GM23248 (cell line): ENCODE data around the gene SPOCK3. TPM values are rescaled to one million over a fixed set of nuclear protein-coding genes. Genes with fewer than 3 reads are reported as not detected.

Experiments used
- DNase-seq: peaks from one replicate; pipeline ENCODE4 v3.0.0-alpha.2; 2015
- H2AFZ ChIP-seq: fragments of 200-600 bp; sonication (generic); 2 replicates; pipeline ENCODE4 v1.6.1; 2016; ENCODE audit warnings: antibody characterized with exemption
- H3F3A ChIP-seq: fragments of 200-600 bp; sonication (generic); 2 replicates; pipeline ENCODE4 v1.6.1; 2016; ENCODE audit warnings: mild to moderate bottlenecking, antibody characterized with exemption, mixed run types; ENCODE audit not compliant: insufficient read depth
- H3K27ac ChIP-seq: fragments of 200-600 bp; sonication (generic); 2 replicates; pipeline ENCODE4 v1.5.1; 2016; ENCODE audit warnings: mild to moderate bottlenecking
- H3K27me3 ChIP-seq: fragments of 200-600 bp; sonication (generic); replicated peaks from 2 replicates; pipeline ENCODE4 v1.6.1; 2016; ENCODE audit warnings: mild to moderate bottlenecking; ENCODE audit not compliant: insufficient read depth
- H3K36me3 ChIP-seq: fragments of 200-600 bp; sonication (generic); 2 replicates; pipeline ENCODE4 v1.6.1; 2016; ENCODE audit warnings: low read depth, mild to moderate bottlenecking
- H3K4me1 ChIP-seq: fragments of 200-600 bp; sonication (generic); 2 replicates; pipeline ENCODE4 v1.6.1; 2016; ENCODE audit warnings: mild to moderate bottlenecking; ENCODE audit not compliant: insufficient read depth
- H3K4me2 ChIP-seq: fragments of 200-600 bp; sonication (generic); one replicate; pipeline ENCODE4 v1.6.1; 2016; ENCODE audit warnings: mild to moderate bottlenecking; ENCODE audit not compliant: unreplicated experiment
- H3K4me3 ChIP-seq: fragments of 200-600 bp; sonication (generic); 2 replicates; pipeline ENCODE4 v1.5.1; 2016; ENCODE audit warnings: mild to moderate bottlenecking
- H3K79me2 ChIP-seq: fragments of 200-600 bp; sonication (generic); 2 replicates; pipeline ENCODE4 v1.6.1; 2016; ENCODE audit warnings: mild to moderate bottlenecking; ENCODE audit not compliant: insufficient read depth
- H3K9ac ChIP-seq: fragments of 200-600 bp; sonication (generic); 2 replicates; pipeline ENCODE4 v1.6.1; 2016; ENCODE audit warnings: mild to moderate bottlenecking
- H3K9me2 ChIP-seq: fragments of 200-600 bp; sonication (generic); 2 replicates; pipeline ENCODE4 v1.6.1; 2016; ENCODE audit warnings: mixed run types, mild to moderate bottlenecking, moderate library complexity; ENCODE audit not compliant: insufficient read depth
- H3K9me3 ChIP-seq: fragments of 200-600 bp; sonication (generic); one replicate; pipeline ENCODE4 v1.6.1; 2017; ENCODE audit warnings: low read depth
- H4K20me1 ChIP-seq: fragments of 200-600 bp; sonication (generic); 2 replicates; pipeline ENCODE4 v1.6.0; 2016; ENCODE audit not compliant: insufficient read depth
- EZH2 ChIP-seq: fragments of 200-600 bp; sonication (generic); IDR thresholded peaks from 2 replicates; pipeline ENCODE4 v1.6.1; 2018; ENCODE audit warnings: antibody characterized with exemption, mild to moderate bottlenecking; ENCODE audit not compliant: insufficient read depth, poor library complexity, severe bottlenecking
- EZH2phosphoT487 ChIP-seq: fragments of 200-600 bp; sonication (generic); IDR thresholded peaks from 2 replicates; pipeline ENCODE4 v1.6.1; 2018; ENCODE audit warnings: antibody characterized with exemption, moderate library complexity, mild to moderate bottlenecking, low read depth; ENCODE audit not compliant: insufficient read depth
- WGBS, 2 experiments: methylation state at CpG; one replicate each; pipeline ENCODE4 v1.1.6; 2015 to 2017; ENCODE audit warnings: low lambda C conversion rate in 2 of 2, low coverage in 1 of 2; ENCODE audit errors: missing lambda C conversion rate in 2 of 2; 5-methylcytosine and 5-hydroxymethylcytosine counted together
- in situ Hi-C: fragments of 300-500 bp; cut with MboI; formaldehyde crosslinking; loops from 2 replicates; pipeline ENCODE4 v1.15.0; 2020
- polyA plus RNA-seq: library from polyadenylated mRNA; unstranded; fragments of >200 nt; fragmentation: Nextera tagmentation; extraction: Ambion mirVana; gene quantifications from 2 replicates; pipeline ENCODE4 v1.2.1, GENCODE V29; 2016
- total RNA-seq: library from RNA; depleted of rRNA; stranded (reverse); fragments of >200 nt; shearing (Covaris generic); gene quantifications from 2 replicates; pipeline ENCODE4 v1.2.3, GENCODE V29; 2014

SPOCK3 gene
- total and polyA plus RNA-seq, 2 experiments from 2014 or later, result not detected

- no peaks in the 10 kb centered on the region for H3K79me2 ChIP-seq
- H3F3A ChIP-seq, result no peaks in the 10 kb centered on the region
- H3K4me1 ChIP-seq, result no peaks in the 10 kb centered on the region
- TF ChIP-seq EZH2 (no peak), EZH2phosphoT487 (no peak)
- H3K4me3 ChIP-seq, result no peak overlapping the region
- in situ Hi-C loops, result no loop called here
- no peak overlapping the region for H2AFZ ChIP-seq
- no peak overlapping the region for H3K9ac ChIP-seq
- H3K36me3 ChIP-seq, result no peaks in the 10 kb centered on the region
- no peak for DNase-seq
- no peaks in the 10 kb centered on the region for H3K27me3 ChIP-seq
- H4K20me1 ChIP-seq, result no peaks in the 10 kb centered on the region
- H3K9me2 ChIP-seq, result no peaks in the 10 kb centered on the region
- WGBS, 2 experiments, result 41 to 48% methylated on average over 2 of the region's 2 CpGs
- H3K4me2 ChIP-seq, result no peak overlapping the region
- H3K9me3 ChIP-seq, result no peaks in the 10 kb centered on the region
- H3K27ac ChIP-seq, result no peak overlapping the region
Measured at GRCh38 chr4:167190379-167190778, 43.9 kb downstream of the SPOCK3 start.

- H3K4me3 ChIP-seq, result no peak overlapping the region
- no peak for DNase-seq
Measured at GRCh38 chr4:167185465-167185864, 48.8 kb downstream of the SPOCK3 start.

GRCh38 chr4:167183036-167183435, 51.3 kb downstream of the SPOCK3 start:
- no peaks in the 10 kb centered on the region for H3K27me3 ChIP-seq
- H3K4me3 ChIP-seq, result no peak overlapping the region
- H3K27ac ChIP-seq, result no peak overlapping the region
- H2AFZ ChIP-seq, result no peak overlapping the region
- no peak overlapping the region for H3K9ac ChIP-seq
- no peaks in the 10 kb centered on the region for H3K79me2 ChIP-seq
- no peaks in the 10 kb centered on the region for H3F3A ChIP-seq
- H3K4me2 ChIP-seq, result no peak overlapping the region
- no peaks in the 10 kb centered on the region for H3K9me2 ChIP-seq
- no peaks in the 10 kb centered on the region for H3K4me1 ChIP-seq
- TF ChIP-seq EZH2phosphoT487, result no peak
- no peak for TF ChIP-seq EZH2
- no peaks in the 10 kb centered on the region for H3K9me3 ChIP-seq
- H3K36me3 ChIP-seq, result no peaks in the 10 kb centered on the region
- no peaks in the 10 kb centered on the region for H4K20me1 ChIP-seq
- in situ Hi-C loops, result no loop called here
- DNase-seq, result no peak

More at GRCh38 chr4:167185465-167185864, 48.8 kb downstream of the SPOCK3 start:
- H2AFZ ChIP-seq, result no peak overlapping the region
- no peaks in the 10 kb centered on the region for H3K9me2 ChIP-seq
- H3K4me2 ChIP-seq, result no peak overlapping the region
- WGBS, 2 experiments, result 22 to 25% methylated on average over 3 of the region's 3 CpGs
- H3K9me3 ChIP-seq, result no peaks in the 10 kb centered on the region
- no peaks in the 10 kb centered on the region for H3F3A ChIP-seq
- in situ Hi-C loops, result no loop called here
- no peak overlapping the region for H3K9ac ChIP-seq
- no peak for TF ChIP-seq EZH2
- no peak for TF ChIP-seq EZH2phosphoT487
- H3K27ac ChIP-seq, result no peak overlapping the region
- H4K20me1 ChIP-seq, result no peaks in the 10 kb centered on the region
- H3K4me1 ChIP-seq, result no peaks in the 10 kb centered on the region
- H3K79me2 ChIP-seq, result no peaks in the 10 kb centered on the region
- no peaks in the 10 kb centered on the region for H3K36me3 ChIP-seq
- no peaks in the 10 kb centered on the region for H3K27me3 ChIP-seq

GRCh38 chr4:167177925-167178324, 56.4 kb downstream of the SPOCK3 start:
- no peak for TF ChIP-seq EZH2
- no peaks in the 10 kb centered on the region for H3K79me2 ChIP-seq
- H3K36me3 ChIP-seq, result no peaks in the 10 kb centered on the region
- H3K9ac ChIP-seq, result no peak overlapping the region
- no peaks in the 10 kb centered on the region for H4K20me1 ChIP-seq
- no peak overlapping the region for H2AFZ ChIP-seq
- H3K9me3 ChIP-seq, result no peaks in the 10 kb centered on the region
- DNase-seq, result no peak
- in situ Hi-C loops, result no loop called here
- H3K9me2 ChIP-seq, result no peaks in the 10 kb centered on the region
- H3K4me3 ChIP-seq, result no peak overlapping the region
- no peaks in the 10 kb centered on the region for H3K27me3 ChIP-seq
- H3F3A ChIP-seq, result no peaks in the 10 kb centered on the region
- 0 to 3% methylated on average over 1 of the region's 1 CpG for WGBS, 2 experiments
- H3K27ac ChIP-seq, result no peak overlapping the region
- no peaks in the 10 kb centered on the region for H3K4me1 ChIP-seq
- H3K4me2 ChIP-seq, result no peak overlapping the region

- Histone ChIP-seq H3K4me1 (no peaks in the 10 kb centered on the region), H3K4me2 (no peak overlapping the region), H4K20me1 (no peaks in the 10 kb centered on the region), H3K36me3 (no peaks in the 10 kb centered on the region), H3K9me2 (no peaks in the 10 kb centered on the region), H3K27me3 (no peaks in the 10 kb centered on the region), H3K9me3 (no peaks in the 10 kb centered on the region), H3K9ac (no peak overlapping the region), H3F3A (no peaks in the 10 kb centered on the region), H2AFZ (no peak overlapping the region), H3K27ac (no peak overlapping the region), H3K4me3 (no peak overlapping the region), H3K79me2 (no peaks in the 10 kb centered on the region)
- no peak for DNase-seq
- WGBS, 2 experiments, result 8 to 14% methylated on average over 6 of the region's 6 CpGs
- in situ Hi-C loops, result no loop called here
- TF ChIP-seq EZH2phosphoT487 (no peak), EZH2 (no peak)
Measured at GRCh38 chr4:167176723-167177367, 57.4 kb downstream of the SPOCK3 start.
